AG04449 (cell line): ENCODE measurements around the gene MICU2.

ENCODE experiments used
- CTCF ChIA-PET: fragments of 350-600 bp; formaldehyde crosslinking; extraction: SDS; loops from one replicate; lab custom pipeline; 2021; ENCODE audit warnings: antibody characterized with exemption; lab: Yijun Ruan, JAX
- POLR2A ChIA-PET: fragments of 400-600, 350-600 bp; formaldehyde crosslinking; extraction: SDS; loops from one replicate; lab custom pipeline; 2020; ENCODE audit warnings: antibody characterized with exemption, inconsistent platforms; lab: Yijun Ruan, JAX
- DNase-seq: peaks from one replicate; pipeline ENCODE4 v3.0.0-alpha.2; 2010; ENCODE audit warnings: low read depth, low spot score
- H3K4me3 ChIP-seq: 2 replicates; pipeline ENCODE4 v1.5.1; 2011; ENCODE audit warnings: low read depth, mild to moderate bottlenecking, control low read depth, low read length
- CTCF ChIP-seq: IDR thresholded peaks from one replicate; pipeline ENCODE4 v1.5.1; 2011; ENCODE audit warnings: mild to moderate bottlenecking, moderate library complexity, low read length, control low read depth, inconsistent platforms; ENCODE audit not compliant: insufficient read depth; ENCODE audit errors: missing control alignments

Gene MICU2

GRCh38 chr13:21538280-21538679 lies 65.7 kb downstream of the MICU2 start:
- ChIA-PET POLR2A (no interaction called here), CTCF (no interaction called here)
- no peak for DNase-seq
- H3K4me3 ChIP-seq, result no peak overlapping the region
- no peak for TF ChIP-seq CTCF

- ChIA-PET CTCF (interaction anchor here (1.7 kb wide), 1 partner anchor 13 kb away, joined by 4 read pairs; no protein-coding TSS in a partner anchor), POLR2A (no interaction called here)
- TF ChIP-seq CTCF, result no peak
- no peak for DNase-seq
- no peak overlapping the region for H3K4me3 ChIP-seq
Measured at GRCh38 chr13:21537105-21537504, 66.9 kb downstream of the MICU2 start.

- ChIA-PET POLR2A (no interaction called here), CTCF (interaction anchor here (1.1 kb wide), 1 partner anchor 68 kb away, joined by 3 read pairs; no protein-coding TSS in a partner anchor)
- H3K4me3 ChIP-seq, result no peak overlapping the region
- no peak for TF ChIP-seq CTCF
- no peak for DNase-seq
Measured at GRCh38 chr13:21534760-21535159, 69.2 kb downstream of the MICU2 start.

GRCh38 chr13:21531455-21531854 lies 72.5 kb downstream of the MICU2 start:
- DNase-seq, result no peak
- no peak overlapping the region for H3K4me3 ChIP-seq
- ChIA-PET POLR2A (no interaction called here), CTCF (interaction anchor here (1.8 kb wide), 1 partner anchor 54 kb away, joined by 3 read pairs; no protein-coding TSS in a partner anchor)
- no peak for TF ChIP-seq CTCF

GRCh38 chr13:21530656-21531055 lies 73.3 kb downstream of the MICU2 start:
- H3K4me3 ChIP-seq, result no peak overlapping the region
- POLR2A ChIA-PET, result no interaction called here
- TF ChIP-seq CTCF, result no peak
- no peak for DNase-seq
- CTCF ChIA-PET, result interaction anchor here (1.8 kb wide), 1 partner anchor 53 kb away, joined by 3 read pairs; no protein-coding TSS in a partner anchor

GRCh38 chr13:21529146-21529893 lies 74.7 kb downstream of the MICU2 start:
- TF ChIP-seq CTCF, result no peak
- no peak for DNase-seq
- ChIA-PET POLR2A (no interaction called here), CTCF (interaction anchor here (0.9 kb wide), 1 partner anchor 10 kb away, joined by 3 read pairs; no protein-coding TSS in a partner anchor)
- no peak overlapping the region for H3K4me3 ChIP-seq
